ENCODE data around the gene SLC2A1. TPM values are rescaled to one million over a fixed set of nuclear protein-coding genes. Genes with fewer than 3 reads are reported as not detected.

SLC2A1 gene
- total and polyA plus RNA-seq, 9 of the 15 experiments (the other 6 are each of a cell fraction or from before 2014, with no cell fraction given), result 12.6 to 153 (median 48.0) TPM

- TF ChIP-seq RREB1 (CRISPR knock-in tag; IDR thresholded peaks at IDR 0.05) (peak; percentile 61; the same call in 1 of the 2 replicates), RCOR1 (IDR thresholded peaks at IDR 0.05; ENCODE audit: borderline replicate concordance in 1 of 2, low read depth in 2 of 2, low read length in 2 of 2) (peak; percentile 16 to 85; a peak in 2 of 4 replicates), MTA2 (IDR thresholded peaks at IDR 0.05; ENCODE audit: low read depth) (peak; percentile 65), MAFF (IDR thresholded peaks at IDR 0.05; ENCODE audit: low read length) (no peak), HLTF (IDR thresholded peaks at IDR 0.05) (0 out of 2 replicates have a peak, but pooled peaks have one; percentile 14), SMARCC2 (IDR thresholded peaks at IDR 0.05; ENCODE audit: low read depth) (no peak), EZH2 (IDR thresholded peaks at IDR 0.05; ENCODE audit: borderline replicate concordance, low read depth, low read length) (no peak), CHD1 (IDR thresholded peaks at IDR 0.05; ENCODE audit: low read length) (no peak), ZNF644 (tag; IDR thresholded peaks at IDR 0.05; ENCODE audit: low read depth) (no peak), HNRNPLL (IDR thresholded peaks at IDR 0.05; ENCODE audit: low read depth, low read length, poor library complexity, severe bottlenecking) (no peak), ZBTB8A (IDR thresholded peaks at IDR 0.05; ENCODE audit: partially characterized antibody) (no peak), ZBTB12 (CRISPR knock-in tag; IDR thresholded peaks at IDR 0.05) (no peak), ZNF592 (IDR thresholded peaks at IDR 0.05) (peak; percentile 89), HNRNPH1 (optimal IDR thresholded peaks at IDR 0.05; ENCODE audit: low read depth, low read length) (no peak), SOX6 (IDR thresholded peaks at IDR 0.05) (peak; percentile 50; the same call in 1 of the 2 replicates), MTA1 (IDR thresholded peaks at IDR 0.05; ENCODE audit: borderline replicate concordance) (no peak), RBBP5 (IDR thresholded peaks at IDR 0.05; ENCODE audit: borderline replicate concordance, insufficient read depth, low read length, poor library complexity, severe bottlenecking) (no peak)
These were observed 6.2 kb downstream of the SLC2A1 start (continued) for GRCh38 chr1:42952303-42953001.
